HCT116 (cell line): ENCODE data around the gene CPT1A. TPM values are rescaled to one million over a fixed set of nuclear protein-coding genes. Genes with fewer than 3 reads are reported as not detected.

Experiments
- ATAC-seq: fragments of 200-7000 bp; cut with Tn5 transposase; 2 replicates; pipeline ENCODE4 v1.9.1; 2020; ENCODE audit warnings: mild to moderate bottlenecking, moderate library complexity
- BruUV-seq: library from RNA; stranded (reverse); fragments of 400-500 nt; replicated peaks from 2 replicates; lab custom pipeline; 2021; lab: Mats Ljungman, UMichigan
- CTCF ChIA-PET: fragments of 300-600 bp; sonication (Branson Sonifier 250); formaldehyde crosslinking; loops from one replicate; lab custom pipeline; 2021; ENCODE audit warnings: antibody characterized with exemption; lab: Charles Lee
- POLR2A ChIA-PET: fragments of 300-600, 350-600 bp; sonication (Branson Sonifier 250); formaldehyde crosslinking; loops from one replicate; lab custom pipeline; 2021; ENCODE audit warnings: antibody characterized with exemption; lab: Charles Lee
- RAD21 ChIA-PET, 2 experiments: fragments of 300-600 bp; sonication (Branson Sonifier 250); formaldehyde crosslinking; loops; one replicate each; lab custom pipeline; 2023; ENCODE audit warnings: low total read pairs in 2 of 2; ENCODE audit not compliant: uncharacterized antibody in 2 of 2, unreplicated experiment in 2 of 2, low non-redundant PET in 1 of 2; lab: Charles Lee
- DNase-seq: peaks from one replicate; pipeline ENCODE4 v3.0.0-alpha.2; 2010; ENCODE audit warnings: low read depth, low spot score
- H2AFZ ChIP-seq: fragments of 200-600 bp; shearing (Covaris generic), sonication (generic); 2 replicates; pipeline ENCODE4 v1.6.1; 2017; ENCODE audit warnings: low read depth, mixed run types, mixed read lengths, antibody characterized with exemption, low read length; ENCODE audit not compliant: poor library complexity, severe bottlenecking
- H3K27ac ChIP-seq: 2 replicates; pipeline ENCODE4 v1.5.1; 2012; ENCODE audit warnings: low read depth, low read length
- H3K27me3 ChIP-seq: fragments of 200-600 bp; sonication (generic); 2 replicates; pipeline ENCODE4 v1.6.1; 2016; ENCODE audit warnings: mixed run types, low read length, mixed read lengths; ENCODE audit not compliant: insufficient read depth
- H3K36me3 ChIP-seq, 2 experiments: fragments of 200-500 bp in 1 of 2; fragments of 200-600 bp in 1 of 2; sonication (Bioruptor generic) in 1 of 2; sonication (generic) in 1 of 2; 2 replicates each; pipeline versions ENCODE4 v1.5.1 to v1.6.1; 2014 to 2016; ENCODE audit warnings: low read length in 2 of 2, inconsistent platforms in 1 of 2, mixed read lengths in 1 of 2, mixed run types in 1 of 2; ENCODE audit not compliant: insufficient read depth in 2 of 2, control insufficient read depth in 1 of 2
- H3K4me1 ChIP-seq, 2 experiments: fragments of 200-600 bp in 1 of 2; sonication (generic) in 1 of 2; 2 replicates each; pipeline versions ENCODE4 v1.5.1 to v1.6.1; 2012 to 2017; ENCODE audit warnings: low read length in 2 of 2, inconsistent platforms in 1 of 2, mild to moderate bottlenecking in 1 of 2, mixed read lengths in 1 of 2, mixed run types in 1 of 2, moderate library complexity in 1 of 2; ENCODE audit not compliant: insufficient read depth in 2 of 2, control insufficient read depth in 1 of 2
- H3K4me2 ChIP-seq: fragments of 200-600 bp; sonication (generic); 2 replicates; pipeline ENCODE4 v1.6.1; 2017; ENCODE audit warnings: mixed run types, low read length, mixed read lengths
- H3K4me3 ChIP-seq, 2 experiments: fragments of 200-600 bp in 1 of 2; sonication (generic) in 1 of 2; replicated peaks in 1 of 2; 2 replicates each; pipeline ENCODE4 v1.5.1; 2011 to 2016; ENCODE audit warnings: low read length in 2 of 2, control low read depth in 1 of 2, low read depth in 1 of 2, mild to moderate bottlenecking in 1 of 2, mixed read lengths in 1 of 2, mixed run types in 1 of 2
- H3K79me2 ChIP-seq: fragments of 200-600 bp; sonication (generic); 2 replicates; pipeline ENCODE4 v1.6.1; 2017; ENCODE audit warnings: mild to moderate bottlenecking, mixed run types, low read length, moderate library complexity, mixed read lengths; ENCODE audit not compliant: insufficient read depth
- H3K9ac ChIP-seq: fragments of 200-600 bp; sonication (generic); 2 replicates; pipeline ENCODE4 v1.6.1; 2016; ENCODE audit warnings: low read length, mixed read lengths
- H3K9me2 ChIP-seq: fragments of 200-600 bp; sonication (generic), shearing (Covaris generic); 2 replicates; pipeline ENCODE4 v1.6.1; 2017; ENCODE audit warnings: mixed run types, mild to moderate bottlenecking, moderate library complexity; ENCODE audit not compliant: insufficient read depth
- H3K9me3 ChIP-seq, 2 experiments: fragments of 200-500 bp in 1 of 2; fragments of 200-600 bp in 1 of 2; sonication (Bioruptor generic) in 1 of 2; sonication (generic) in 1 of 2; 2 replicates each; pipeline ENCODE4 v1.6.1; 2014 to 2017; ENCODE audit warnings: low read length in 2 of 2, mixed read lengths in 2 of 2, inconsistent platforms in 1 of 2, low read depth in 1 of 2, mild to moderate bottlenecking in 1 of 2, mixed run types in 1 of 2, moderate library complexity in 1 of 2; ENCODE audit not compliant: control insufficient read depth in 1 of 2, insufficient read depth in 1 of 2
- H4K20me1 ChIP-seq: fragments of 200-600 bp; sonication (generic), shearing (Covaris generic); 2 replicates; pipeline ENCODE4 v1.6.1; 2017; ENCODE audit warnings: mixed run types, mild to moderate bottlenecking, moderate library complexity; ENCODE audit not compliant: insufficient read depth
- CBX3 ChIP-seq: IDR thresholded peaks from 2 replicates; pipeline ENCODE4 v1.6.1; 2012; ENCODE audit warnings: low read depth
- CEBPB ChIP-seq: IDR thresholded peaks from 2 replicates; pipeline ENCODE4 v1.6.1; 2012; ENCODE audit warnings: low read depth
- EGR1 ChIP-seq: IDR thresholded peaks from 2 replicates; pipeline ENCODE4 v1.6.1; 2012; ENCODE audit warnings: low read depth
- ELF1 ChIP-seq: IDR thresholded peaks from 2 replicates; pipeline ENCODE4 v1.6.1; 2012; ENCODE audit warnings: low read depth, borderline replicate concordance
- EZH2 ChIP-seq: fragments of 200-600 bp; sonication (generic); IDR thresholded peaks from 2 replicates; pipeline ENCODE4 v1.6.1; 2017; ENCODE audit warnings: antibody characterized with exemption, mixed run types
- EZH2phosphoT487 ChIP-seq: fragments of 200-600 bp; IDR thresholded peaks from 2 replicates; pipeline ENCODE4 v1.6.1; 2018; ENCODE audit warnings: antibody characterized with exemption, borderline replicate concordance
- FOSL1 ChIP-seq: IDR thresholded peaks from 2 replicates; pipeline ENCODE4 v1.6.1; 2012; ENCODE audit warnings: low read depth
- POLR2A ChIP-seq: IDR thresholded peaks from 2 replicates; pipeline ENCODE4 v1.7.0; 2011; ENCODE audit warnings: borderline replicate concordance; ENCODE audit not compliant: insufficient read depth, insufficient read length; ENCODE audit errors: extremely low read depth
- POLR2AphosphoS5 ChIP-seq: IDR thresholded peaks from 2 replicates; pipeline ENCODE4 v1.6.1; 2011; ENCODE audit warnings: mild to moderate bottlenecking, low read depth, low read length, moderate library complexity
- RAD21 ChIP-seq: IDR thresholded peaks from 2 replicates; pipeline ENCODE4 v1.6.1; 2012; ENCODE audit warnings: low read depth, mild to moderate bottlenecking
- SP1 ChIP-seq: IDR thresholded peaks from 2 replicates; pipeline ENCODE4 v1.6.1; 2012; ENCODE audit warnings: low read depth
- intact Hi-C: fragments of 100-400 bp; cut with micrococcal nuclease; formaldehyde crosslinking; loops from 2 replicates; pipeline ENCODE4 v1.10.0; 2022
- total RNA-seq: library from RNA; stranded (reverse); gene quantifications from one replicate; pipeline ENCODE4 v1.2.1, GENCODE V29; 2021; ENCODE audit not compliant: unreplicated experiment
- TF ChIP-seq, protein P1 (sequence below): IDR thresholded peaks from 2 replicates; pipeline ENCODE4 v1.6.1; 2012
- TF ChIP-seq, protein P2 (sequence below): IDR thresholded peaks from 2 replicates; pipeline ENCODE4 v1.6.1; 2012; ENCODE audit warnings: low read depth
- TF ChIP-seq, protein P3 (sequence below): IDR thresholded peaks from 2 replicates; pipeline ENCODE4 v1.6.1; 2012
- TF ChIP-seq, protein P4 (sequence below), 3 experiments: fragments of 200-600 bp in 1 of 3; sonication (generic) in 1 of 3; IDR thresholded peaks in 2 of 3; conservative IDR thresholded peaks in 1 of 3; 2 replicates each; pipeline ENCODE4 v1.5.1; 2012 to 2017; ENCODE audit warnings: low read depth in 2 of 3, low read length in 2 of 3, antibody characterized with exemption in 1 of 3, borderline replicate concordance in 1 of 3, control low read depth in 1 of 3, mild to moderate bottlenecking in 1 of 3, mixed read lengths in 1 of 3, mixed run types in 1 of 3, moderate library complexity in 1 of 3; ENCODE audit not compliant: insufficient read depth in 1 of 3

The CPT1A gene
- total RNA-seq, 1 experiment from 2014 or later: 54.4 TPM

DNA sequence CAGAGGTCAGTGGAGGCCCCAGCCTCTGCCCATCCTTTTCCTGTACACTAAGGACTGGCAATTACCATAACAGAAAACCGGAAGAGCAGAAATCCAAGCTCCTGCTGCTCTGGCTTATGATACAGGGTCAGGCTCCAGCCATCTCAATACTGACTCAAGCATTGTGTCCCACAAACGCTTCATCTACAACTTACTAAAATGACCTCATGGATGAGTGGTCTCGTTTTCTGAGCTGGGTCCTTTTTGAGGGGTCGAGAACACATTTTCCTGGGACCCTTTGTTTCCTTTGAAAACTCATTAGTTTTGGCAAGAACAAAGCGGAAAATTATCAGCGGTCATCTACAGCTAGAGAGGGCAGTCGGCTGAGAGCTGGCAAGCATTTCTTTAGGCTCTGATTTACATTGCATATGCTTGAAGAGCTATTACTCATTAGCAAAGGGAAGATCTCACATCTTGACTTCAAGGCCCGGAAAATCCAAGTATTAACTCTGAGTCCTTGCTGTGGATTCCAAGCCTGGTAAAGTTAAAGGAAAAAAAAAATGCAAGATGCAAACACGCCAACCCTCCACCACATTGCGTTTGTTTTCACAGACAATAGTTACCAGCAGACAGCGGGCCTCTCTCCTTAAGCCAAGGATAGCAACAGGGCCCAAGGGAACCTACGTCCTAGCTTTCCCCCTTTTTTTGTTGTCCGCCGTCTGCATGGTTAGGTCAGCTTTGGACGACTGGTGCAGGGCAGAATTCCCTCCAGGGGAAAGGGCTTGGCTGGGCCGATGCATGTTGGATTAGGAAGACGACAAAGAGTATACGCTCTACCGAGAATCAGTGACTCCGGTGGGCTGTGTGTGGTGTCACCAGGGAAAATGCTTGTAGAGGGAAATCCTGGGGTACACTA is 92.2 kb downstream of the CPT1A start:
- DNase-seq (no peak), ATAC-seq (no peak)
- H3K4me3 ChIP-seq: no peak overlapping the region
- TF ChIP-seq EZH2 (no peak), RAD21 (no peak), POLR2AphosphoS5 (no peak), EGR1 (no peak), CEBPB (no peak), POLR2A (no peak), FOSL1 (no peak), EZH2phosphoT487 (no peak), ELF1 (no peak), SP1 (no peak), CBX3 (no peak)
- TF ChIP-seq, protein P1, sequence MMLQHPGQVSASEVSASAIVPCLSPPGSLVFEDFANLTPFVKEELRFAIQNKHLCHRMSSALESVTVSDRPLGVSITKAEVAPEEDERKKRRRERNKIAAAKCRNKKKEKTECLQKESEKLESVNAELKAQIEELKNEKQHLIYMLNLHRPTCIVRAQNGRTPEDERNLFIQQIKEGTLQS: no peak
- TF ChIP-seq, protein P2, sequence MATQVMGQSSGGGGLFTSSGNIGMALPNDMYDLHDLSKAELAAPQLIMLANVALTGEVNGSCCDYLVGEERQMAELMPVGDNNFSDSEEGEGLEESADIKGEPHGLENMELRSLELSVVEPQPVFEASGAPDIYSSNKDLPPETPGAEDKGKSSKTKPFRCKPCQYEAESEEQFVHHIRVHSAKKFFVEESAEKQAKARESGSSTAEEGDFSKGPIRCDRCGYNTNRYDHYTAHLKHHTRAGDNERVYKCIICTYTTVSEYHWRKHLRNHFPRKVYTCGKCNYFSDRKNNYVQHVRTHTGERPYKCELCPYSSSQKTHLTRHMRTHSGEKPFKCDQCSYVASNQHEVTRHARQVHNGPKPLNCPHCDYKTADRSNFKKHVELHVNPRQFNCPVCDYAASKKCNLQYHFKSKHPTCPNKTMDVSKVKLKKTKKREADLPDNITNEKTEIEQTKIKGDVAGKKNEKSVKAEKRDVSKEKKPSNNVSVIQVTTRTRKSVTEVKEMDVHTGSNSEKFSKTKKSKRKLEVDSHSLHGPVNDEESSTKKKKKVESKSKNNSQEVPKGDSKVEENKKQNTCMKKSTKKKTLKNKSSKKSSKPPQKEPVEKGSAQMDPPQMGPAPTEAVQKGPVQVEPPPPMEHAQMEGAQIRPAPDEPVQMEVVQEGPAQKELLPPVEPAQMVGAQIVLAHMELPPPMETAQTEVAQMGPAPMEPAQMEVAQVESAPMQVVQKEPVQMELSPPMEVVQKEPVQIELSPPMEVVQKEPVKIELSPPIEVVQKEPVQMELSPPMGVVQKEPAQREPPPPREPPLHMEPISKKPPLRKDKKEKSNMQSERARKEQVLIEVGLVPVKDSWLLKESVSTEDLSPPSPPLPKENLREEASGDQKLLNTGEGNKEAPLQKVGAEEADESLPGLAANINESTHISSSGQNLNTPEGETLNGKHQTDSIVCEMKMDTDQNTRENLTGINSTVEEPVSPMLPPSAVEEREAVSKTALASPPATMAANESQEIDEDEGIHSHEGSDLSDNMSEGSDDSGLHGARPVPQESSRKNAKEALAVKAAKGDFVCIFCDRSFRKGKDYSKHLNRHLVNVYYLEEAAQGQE: no peak
- TF ChIP-seq, protein P3, sequence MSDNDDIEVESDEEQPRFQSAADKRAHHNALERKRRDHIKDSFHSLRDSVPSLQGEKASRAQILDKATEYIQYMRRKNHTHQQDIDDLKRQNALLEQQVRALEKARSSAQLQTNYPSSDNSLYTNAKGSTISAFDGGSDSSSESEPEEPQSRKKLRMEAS: no peak
- TF ChIP-seq, protein P4, sequence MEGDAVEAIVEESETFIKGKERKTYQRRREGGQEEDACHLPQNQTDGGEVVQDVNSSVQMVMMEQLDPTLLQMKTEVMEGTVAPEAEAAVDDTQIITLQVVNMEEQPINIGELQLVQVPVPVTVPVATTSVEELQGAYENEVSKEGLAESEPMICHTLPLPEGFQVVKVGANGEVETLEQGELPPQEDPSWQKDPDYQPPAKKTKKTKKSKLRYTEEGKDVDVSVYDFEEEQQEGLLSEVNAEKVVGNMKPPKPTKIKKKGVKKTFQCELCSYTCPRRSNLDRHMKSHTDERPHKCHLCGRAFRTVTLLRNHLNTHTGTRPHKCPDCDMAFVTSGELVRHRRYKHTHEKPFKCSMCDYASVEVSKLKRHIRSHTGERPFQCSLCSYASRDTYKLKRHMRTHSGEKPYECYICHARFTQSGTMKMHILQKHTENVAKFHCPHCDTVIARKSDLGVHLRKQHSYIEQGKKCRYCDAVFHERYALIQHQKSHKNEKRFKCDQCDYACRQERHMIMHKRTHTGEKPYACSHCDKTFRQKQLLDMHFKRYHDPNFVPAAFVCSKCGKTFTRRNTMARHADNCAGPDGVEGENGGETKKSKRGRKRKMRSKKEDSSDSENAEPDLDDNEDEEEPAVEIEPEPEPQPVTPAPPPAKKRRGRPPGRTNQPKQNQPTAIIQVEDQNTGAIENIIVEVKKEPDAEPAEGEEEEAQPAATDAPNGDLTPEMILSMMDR (IDR thresholded peaks at IDR 0.05 in 2 of 3, conservative IDR thresholded peaks at IDR 0.05 in 1 of 3; ENCODE audit: borderline replicate concordance in 1 of 3, insufficient read depth in 1 of 3, low read depth in 2 of 3, low read length in 2 of 3): no peak
- no peak overlapping the region for H3K4me2 ChIP-seq
- POLR2A ChIA-PET: no interaction called here
- H2AFZ ChIP-seq: no peak overlapping the region
- H3K9ac ChIP-seq: no peak overlapping the region
- no peaks in the 10 kb centered on the region for H3K9me2 ChIP-seq
- H3K79me2 ChIP-seq: no peaks in the 10 kb centered on the region
- peaks cover 0 to 11% of the 10 kb centered on the region in 2 experiments; a peak in 2 of 4 replicates for H3K36me3 ChIP-seq
- intact Hi-C loops: no loop called here
- H3K27me3 ChIP-seq: no peaks in the 10 kb centered on the region
- CTCF ChIA-PET: no interaction called here
- H4K20me1 ChIP-seq: no peaks in the 10 kb centered on the region
- H3K9me3 ChIP-seq: no peaks in the 10 kb centered on the region
- no peak overlapping the region; the same call in 1 of the 2 replicates for H3K27ac ChIP-seq
- peaks cover 0 to 3% of the 10 kb centered on the region in 2 experiments; a peak in 1 of 4 replicates for H3K4me1 ChIP-seq
- RAD21 ChIA-PET: no interaction called here
- BruUV-seq: TSS peak; percentile 55
